Activated T-helper 1 cell treated with anti-CD3 and anti-CD28 coated beads, Interleukin-2, amount 50 U/mL, for 16 hours (primary cell): ENCODE data around the gene SEC63.

Source experiments
- DNase-seq, 2 donors: peaks; one replicate each; pipeline ENCODE4 v3.0.0-alpha.2; 2020; ENCODE audit warnings: low read depth in 1 of 2, low spot score in 1 of 2

Gene SEC63

GRCh38 chr6:107822176-107823046, 135.6 kb downstream of the SEC63 start:
- peak in 1 of 2 donors; percentile 30 for DNase-seq

- DNase-seq: no peak
Measured at GRCh38 chr6:107821591-107821990, 136.4 kb downstream of the SEC63 start.

- DNase-seq: no peak
Measured at GRCh38 chr6:107820338-107821261, 137.4 kb downstream of the SEC63 start.

DNA sequence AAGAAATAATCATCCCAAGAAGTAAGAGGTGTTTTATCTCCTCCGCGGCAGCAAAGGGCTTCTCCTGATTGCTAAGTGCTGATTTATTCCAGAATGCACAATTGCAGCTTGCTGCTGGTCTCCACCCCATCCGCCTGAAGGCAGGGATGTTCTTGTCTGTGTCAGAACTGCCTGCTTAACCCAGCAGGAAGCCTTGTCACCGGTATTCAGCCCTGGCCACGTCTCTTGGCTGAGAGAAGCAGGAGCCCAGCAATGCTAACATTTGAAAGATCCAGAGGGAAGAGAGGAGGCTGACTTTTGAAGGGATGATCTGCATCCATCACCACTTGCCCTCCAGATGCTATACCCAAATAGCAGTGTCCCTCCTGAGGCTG, 138.1 kb downstream of the SEC63 start:
- no peak for DNase-seq

DNA sequence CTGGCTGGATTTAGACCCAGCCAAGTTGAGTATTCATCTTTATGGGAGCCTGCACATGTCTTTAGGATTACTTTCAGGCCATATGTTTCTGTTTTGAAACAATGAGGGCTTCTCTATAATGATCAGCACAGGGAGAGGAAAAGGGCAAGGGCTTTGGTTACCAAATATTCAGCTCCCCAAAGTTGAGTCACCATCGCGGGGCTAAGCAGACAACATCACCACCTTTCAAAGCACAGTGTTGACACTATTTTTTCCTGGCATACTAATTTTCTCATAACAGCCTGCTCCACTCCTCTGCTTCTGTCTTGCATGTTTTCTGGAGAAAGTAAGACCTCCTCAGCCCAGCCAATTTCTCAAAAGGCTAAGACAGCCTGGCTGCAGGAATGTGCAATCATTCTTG, 138.8 kb downstream of the SEC63 start:
- DNase-seq: no peak

DNA sequence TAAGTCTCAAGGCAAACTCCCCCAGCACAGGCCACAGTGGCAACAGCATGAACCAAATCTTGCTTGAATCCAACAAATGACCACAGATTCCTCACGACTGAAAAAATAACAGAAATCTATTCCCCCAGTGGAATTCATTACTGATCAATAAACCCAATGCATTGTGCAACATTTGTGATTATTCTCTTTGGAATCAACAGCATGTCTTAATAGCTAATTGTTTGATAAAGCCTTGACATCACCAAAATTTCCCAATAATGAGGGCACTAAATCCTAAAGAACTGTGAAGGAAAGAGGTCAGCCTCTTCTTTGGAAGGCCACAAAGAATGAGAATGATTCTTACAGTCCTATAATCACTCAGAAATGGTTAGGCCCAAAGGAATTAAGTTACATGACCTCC, 139.7 kb downstream of the SEC63 start:
- no peak for DNase-seq

DNA sequence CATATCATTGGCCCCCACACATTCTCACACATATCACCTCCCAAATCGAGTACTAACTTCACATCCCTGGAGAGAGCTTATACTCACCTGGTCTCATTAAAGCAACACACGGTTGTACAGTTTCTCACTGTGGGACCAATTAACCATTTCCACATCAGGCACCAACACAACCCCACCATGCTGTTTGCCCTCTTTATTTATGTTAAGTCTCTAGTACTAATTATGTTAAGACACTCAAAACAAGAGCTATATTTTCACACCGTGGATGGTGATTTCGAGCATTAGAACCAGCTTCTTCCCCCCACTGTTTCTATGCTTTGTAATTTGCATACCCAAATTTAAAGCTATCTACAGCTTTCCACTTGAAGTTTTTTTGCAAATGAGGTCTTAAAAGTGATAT, 140.2 kb downstream of the SEC63 start:
- DNase-seq: no peak
